WERI-Rb-1 (cell line): ENCODE results near the gene SHC4.
"Not testable (repeated sequence)": the region's sequence is repeated elsewhere in the genome, so short reads cannot be mapped to it uniquely, and the experiment has no call there.

Source experiments
- DNase-seq: peaks from one replicate; pipeline ENCODE4 v3.0.0-alpha.2; 2020
- H3K27ac ChIP-seq: fragments of 250-450 bp; sonication (Bioruptor Pico); 2 replicates; pipeline ENCODE4 v1.5.1; 2020; ENCODE audit warnings: mild to moderate bottlenecking, moderate library complexity
- H3K27me3 ChIP-seq: fragments of 250-450 bp; sonication (Bioruptor Pico); 2 replicates; pipeline ENCODE4 v1.5.1; 2021; ENCODE audit warnings: mild to moderate bottlenecking, low read depth, moderate library complexity; ENCODE audit not compliant: insufficient read depth, severe bottlenecking
- H3K36me3 ChIP-seq: fragments of 250-450 bp; sonication (Bioruptor Pico); 2 replicates; pipeline ENCODE4 v1.5.1; 2020; ENCODE audit warnings: mild to moderate bottlenecking, moderate library complexity
- H3K4me3 ChIP-seq: 2 replicates; pipeline ENCODE4 v1.5.1; 2011; ENCODE audit warnings: low read depth, mild to moderate bottlenecking, control low read depth, low read length
- H3K9me3 ChIP-seq: fragments of 250-450 bp; sonication (Bioruptor Pico); 2 replicates; pipeline ENCODE4 v1.5.1; 2021; ENCODE audit warnings: mild to moderate bottlenecking, moderate library complexity; ENCODE audit not compliant: severe bottlenecking
- CTCF ChIP-seq: IDR thresholded peaks from 2 replicates; pipeline ENCODE4 v1.5.1; 2011; ENCODE audit warnings: low read depth, mild to moderate bottlenecking, control low read depth, inconsistent platforms, low read length

SHC4 gene

GRCh38 chr15:48975472-48976419 lies 12.0 kb upstream of the SHC4 start:
- no peaks in the 10 kb centered on the region for H3K36me3 ChIP-seq
- H3K4me3 ChIP-seq: peak overlapping the region; percentile 62
- DNase-seq: peak; percentile 89
- no peaks in the 10 kb centered on the region for H3K9me3 ChIP-seq
- TF ChIP-seq CTCF: peak; percentile 83
- peak overlapping the region; percentile 57 for H3K27ac ChIP-seq
- no peaks in the 10 kb centered on the region for H3K27me3 ChIP-seq

GRCh38 chr15:48974882-48975281 lies 11.2 kb upstream of the SHC4 start:
- 0 out of 2 replicates have a peak, but pooled peaks have one; percentile 26 for TF ChIP-seq CTCF
- Histone ChIP-seq H3K4me3 (no peak overlapping the region), H3K9me3 (no peaks in the 10 kb centered on the region), H3K27me3 (no peaks in the 10 kb centered on the region), H3K36me3 (no peaks in the 10 kb centered on the region), H3K27ac (no peak overlapping the region)
- DNase-seq: peak; percentile 29

DNA sequence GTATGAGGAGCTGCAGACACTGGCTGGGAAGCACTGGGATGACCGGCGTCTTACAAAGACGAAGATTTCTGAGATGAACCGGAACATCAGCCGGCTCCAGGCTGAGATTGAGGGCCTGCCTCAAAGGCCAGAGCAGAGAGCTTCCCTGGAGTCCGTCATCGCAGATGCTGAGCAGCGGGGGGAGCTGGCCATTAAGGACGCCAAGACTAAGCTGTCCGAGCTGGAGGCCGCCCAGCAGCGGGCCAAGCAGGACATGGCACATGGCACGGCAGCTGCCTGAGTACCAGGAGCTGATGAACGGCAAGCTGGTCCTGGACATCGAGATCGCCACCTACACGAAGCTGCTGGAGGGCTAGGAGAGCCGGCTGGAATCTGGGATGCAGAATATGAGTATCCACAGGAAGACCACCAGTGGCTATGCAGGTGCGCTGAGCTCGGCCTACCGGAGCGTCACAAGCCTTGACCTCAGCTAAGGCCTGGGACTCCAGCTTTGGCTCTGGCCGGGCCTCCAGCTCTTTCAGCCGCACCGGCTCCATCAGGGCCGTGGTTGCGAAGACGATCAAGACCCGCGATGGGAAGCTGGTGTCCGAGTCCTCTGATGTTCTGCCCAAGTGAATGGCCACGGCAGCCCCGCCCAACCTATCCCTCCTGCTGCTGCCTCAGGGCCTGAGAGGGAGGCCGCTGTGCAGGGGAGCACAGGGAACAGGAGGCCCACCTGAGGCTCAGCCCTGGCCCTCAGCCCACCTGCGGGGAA lies 9.2 kb upstream of the SHC4 start:
- Histone ChIP-seq H3K9me3 (no peaks in the 10 kb centered on the region), H3K27me3 (no peaks in the 10 kb centered on the region), H3K27ac (no peak overlapping the region), H3K4me3 (no peak overlapping the region), H3K36me3 (no peaks in the 10 kb centered on the region)
- no peak for TF ChIP-seq CTCF
- DNase-seq: no peak

DNA sequence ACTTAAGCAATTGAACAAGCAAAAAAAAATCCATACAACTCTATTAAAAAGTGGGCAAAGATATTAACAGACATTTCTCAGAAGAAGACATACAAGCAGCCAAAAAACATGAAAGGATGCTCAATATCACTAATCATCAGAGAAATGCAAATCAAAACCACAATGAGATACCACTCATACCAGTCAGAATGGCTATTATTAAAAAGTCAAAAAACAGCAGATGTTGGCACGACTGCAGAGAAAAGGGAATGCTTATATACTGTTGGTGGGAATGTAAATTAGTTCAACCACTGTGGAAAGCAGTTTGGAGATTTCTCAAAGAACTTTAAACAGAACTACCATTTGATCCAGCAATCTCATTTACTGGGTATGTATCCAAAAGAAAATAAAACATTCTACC lies 7.2 kb upstream of the SHC4 start:
- H3K27me3 ChIP-seq, H3K4me3 ChIP-seq, H3K27ac ChIP-seq, H3K36me3 ChIP-seq, H3K9me3 ChIP-seq, DNase-seq: not testable (repeated sequence)

DNA sequence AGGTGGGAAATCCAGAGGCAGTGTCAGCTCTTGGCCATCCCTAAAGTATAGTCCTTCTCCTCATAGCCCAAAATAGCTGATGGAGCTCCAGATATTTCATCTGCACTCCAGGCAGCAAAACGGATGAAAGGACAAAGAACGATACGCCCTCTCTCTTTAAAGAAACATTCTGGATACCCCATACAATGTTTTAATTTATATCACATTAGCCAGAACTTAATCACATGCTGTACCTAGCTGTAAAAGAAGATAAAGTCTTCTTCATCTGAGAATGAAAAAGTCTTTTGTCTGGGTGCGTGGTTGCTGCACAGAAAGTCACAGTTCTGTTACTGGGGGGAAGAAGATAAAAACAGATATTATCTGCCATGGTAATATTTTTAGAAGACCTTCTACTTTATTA lies 4.3 kb upstream of the SHC4 start:
- TF ChIP-seq CTCF: no peak
- H3K4me3 ChIP-seq: no peak overlapping the region
- no peaks in the 10 kb centered on the region for H3K27me3 ChIP-seq
- H3K36me3 ChIP-seq: no peaks in the 10 kb centered on the region
- H3K9me3 ChIP-seq: no peaks in the 10 kb centered on the region
- no peak for DNase-seq
- no peak overlapping the region for H3K27ac ChIP-seq

- no peak for TF ChIP-seq CTCF
- DNase-seq: no peak
These were observed 3.6 kb upstream of the SHC4 start for GRCh38 chr15:48967336-48967735.

More at GRCh38 chr15:48967336-48967735, 3.6 kb upstream of the SHC4 start:
- Histone ChIP-seq H3K36me3 (no peaks in the 10 kb centered on the region), H3K27ac (no peak overlapping the region), H3K27me3 (no peaks in the 10 kb centered on the region), H3K4me3 (no peak overlapping the region), H3K9me3 (no peaks in the 10 kb centered on the region)
